HG03095 (cell line): ENCODE measurements around the gene PODN.

ENCODE experiments used
- ATAC-seq: cut with Tn5 transposase; IDR thresholded peaks from one replicate; pipeline ENCODE4 v1.9.1; 2021; ENCODE audit warnings: moderate library complexity; ENCODE audit not compliant: unreplicated experiment

Gene PODN

DNA sequence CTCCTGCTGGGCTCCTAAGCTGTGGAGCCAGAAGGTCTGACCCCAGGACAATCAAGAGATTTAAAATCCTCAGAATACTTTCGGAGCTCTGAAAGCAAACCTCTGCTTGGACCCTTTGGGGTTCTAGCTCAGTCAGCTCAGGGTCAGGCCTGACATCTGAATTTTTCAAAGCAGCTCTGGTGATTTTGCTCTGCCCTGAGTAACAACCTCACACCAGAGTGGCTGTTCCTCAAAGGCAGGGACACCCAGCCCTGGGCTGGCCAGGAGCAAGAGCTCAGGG, 68.5 kb downstream of the PODN start:
- no peak for ATAC-seq

DNA sequence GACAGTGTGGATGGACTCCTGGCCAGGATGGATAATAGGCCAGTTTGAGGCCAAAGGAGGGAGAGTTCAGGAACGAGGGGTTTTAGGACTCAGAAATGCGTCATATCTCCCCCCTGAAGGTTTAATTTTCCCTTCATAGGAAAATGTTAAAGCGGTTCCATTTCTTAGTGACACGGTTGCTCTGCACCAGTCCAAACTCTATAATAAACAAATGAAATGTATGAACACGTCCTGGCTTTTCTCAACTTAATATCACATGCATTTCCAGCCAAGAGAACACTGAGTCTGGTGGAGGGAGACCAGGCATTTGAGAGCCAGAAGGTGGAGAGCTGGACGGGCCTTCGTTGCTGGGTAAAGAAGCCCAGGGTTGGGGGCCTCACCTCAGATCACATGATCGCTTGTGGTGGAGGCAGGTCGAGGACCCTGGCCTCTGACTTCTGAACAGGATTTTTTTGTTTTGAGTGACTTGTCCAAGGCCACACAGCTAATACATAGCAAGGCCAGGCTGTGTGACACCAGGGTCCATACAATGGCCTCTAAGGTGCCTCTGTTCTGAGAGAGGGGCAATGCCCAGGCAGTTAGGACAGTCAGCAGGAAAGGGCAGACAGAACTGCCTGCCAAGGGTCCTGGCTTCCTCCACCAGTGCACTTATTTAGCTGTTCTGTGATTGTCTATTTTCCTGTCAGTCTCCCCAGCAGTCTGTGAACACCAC, 69.0 kb downstream of the PODN start:
- no peak for ATAC-seq

DNA sequence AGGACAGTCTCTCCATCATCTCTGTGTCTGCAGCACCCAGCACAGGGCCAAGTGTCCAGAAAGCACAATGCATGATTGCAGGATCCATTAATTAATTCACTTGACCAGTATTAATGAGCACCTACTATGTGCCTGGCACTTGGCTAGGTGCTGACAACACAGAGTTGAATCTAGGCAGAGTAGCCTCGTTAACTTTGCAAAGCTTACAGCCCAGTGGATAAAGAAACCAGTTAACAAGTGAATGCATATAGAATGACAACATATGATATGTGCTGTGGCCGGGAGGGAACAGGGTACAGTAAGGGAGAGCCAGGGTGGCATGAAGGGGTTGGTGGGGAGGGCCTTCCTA, 69.6 kb downstream of the PODN start:
- ATAC-seq: no peak

GRCh38 chr1:53132176-53132575, 70.2 kb downstream of the PODN start:
- ATAC-seq: no peak

DNA sequence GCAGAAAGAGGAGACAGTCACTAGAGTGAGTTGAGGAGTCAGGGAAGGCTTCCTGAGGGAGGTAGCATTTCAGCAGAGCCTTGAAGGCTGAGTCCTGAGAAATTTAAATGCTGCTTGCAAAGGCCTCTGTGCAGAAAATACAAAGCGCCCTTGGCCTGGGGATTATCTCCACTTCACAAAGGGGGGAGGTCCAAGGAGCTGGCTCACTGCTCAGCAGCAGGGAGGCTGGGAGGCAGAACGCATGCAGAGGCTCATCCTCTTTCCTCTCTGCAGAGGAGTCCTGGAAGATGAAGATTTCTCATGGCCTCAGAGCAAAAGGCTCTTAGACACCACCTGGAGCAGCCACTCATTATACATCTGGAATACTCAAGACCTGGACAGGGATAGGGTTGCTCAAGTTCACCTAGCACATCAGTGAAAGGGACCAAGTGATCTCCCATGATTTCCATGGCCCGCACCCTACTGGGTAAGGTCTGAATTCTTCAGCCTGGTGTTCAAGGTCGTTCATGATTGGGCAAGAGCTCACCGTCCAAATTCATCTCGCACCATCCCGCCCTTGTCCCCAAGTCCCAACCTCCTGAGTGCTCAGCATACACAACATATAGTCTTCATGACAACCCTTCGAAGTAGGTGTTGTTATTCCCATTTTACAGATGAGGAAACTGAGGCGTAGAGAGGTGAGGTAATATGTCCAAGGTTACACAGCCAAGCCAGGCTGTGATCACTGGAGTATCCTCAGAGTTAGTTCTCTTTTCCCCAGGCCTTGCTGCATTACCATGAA, 71.4 kb downstream of the PODN start:
- ATAC-seq: no peak

GRCh38 chr1:53134042-53134485, 72.1 kb downstream of the PODN start:
- no peak for ATAC-seq
